Ishikawa (cell line): ENCODE results near the gene NR2F2.

ENCODE experiments used
- CEBPB ChIP-seq: IDR thresholded peaks from 2 replicates; pipeline ENCODE4 v1.6.1; 2012
- CREB1 ChIP-seq: IDR thresholded peaks from 2 replicates; pipeline ENCODE4 v1.6.1; 2012; ENCODE audit warnings: low read depth
- MAX ChIP-seq: IDR thresholded peaks from 2 replicates; pipeline ENCODE4 v1.6.1; 2012
- NFIC ChIP-seq: IDR thresholded peaks from 2 replicates; pipeline ENCODE4 v1.6.1; 2012
- RAD21 ChIP-seq: IDR thresholded peaks from 2 replicates; pipeline ENCODE4 v1.6.1; 2012; ENCODE audit warnings: low read depth
- TAF1 ChIP-seq: IDR thresholded peaks from 2 replicates; pipeline ENCODE4 v1.6.1; 2012; ENCODE audit warnings: low read depth, mild to moderate bottlenecking
- TF ChIP-seq, protein P1 (sequence below): IDR thresholded peaks from 2 replicates; pipeline ENCODE4 v1.6.1; 2012

DNA sequence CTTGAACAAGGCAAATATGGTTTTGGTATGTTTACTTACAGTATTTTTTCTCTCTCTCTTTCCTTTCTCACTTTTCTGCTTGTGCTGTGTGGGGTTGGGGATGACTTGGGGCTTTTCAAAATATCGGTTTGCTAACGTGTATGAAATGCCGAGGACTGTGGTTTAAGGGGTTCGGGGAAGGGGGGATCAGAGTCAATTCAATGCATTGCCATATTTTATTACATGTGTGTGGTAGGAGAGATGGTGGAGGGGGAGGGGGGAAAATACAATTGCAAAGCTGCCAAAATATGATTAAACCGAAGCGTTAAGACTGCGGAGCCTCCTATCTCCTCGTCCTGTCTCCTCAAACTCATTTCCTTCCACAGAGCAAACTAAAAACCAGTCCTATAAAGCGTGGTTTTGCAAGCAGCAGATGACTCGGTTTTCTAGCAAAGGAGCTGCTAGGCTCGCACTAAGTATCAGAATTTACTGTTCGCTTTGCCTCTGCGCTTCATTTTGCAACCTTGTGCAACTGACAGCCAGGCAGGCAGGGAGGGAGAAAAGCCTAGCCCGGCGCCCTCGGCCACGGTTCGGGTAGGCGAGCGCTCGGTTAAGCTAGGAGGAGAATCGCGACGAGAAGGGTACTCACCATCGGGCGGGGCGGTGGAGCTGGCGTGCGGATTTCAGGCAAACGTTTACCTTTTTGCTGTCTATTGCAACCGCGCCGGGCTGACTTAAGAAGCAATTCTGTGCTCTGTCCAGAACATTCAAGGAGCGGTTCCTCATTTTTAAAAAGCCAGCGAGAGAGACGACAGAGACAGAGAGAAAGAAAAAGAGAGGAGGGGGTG lies 4.0 kb upstream of the NR2F2 start:
- no peak for TF ChIP-seq RAD21
- no peak for TF ChIP-seq NFIC
- TF ChIP-seq TAF1: no peak
- no peak for TF ChIP-seq CEBPB
- no peak for TF ChIP-seq CREB1
- TF ChIP-seq, protein P1, sequence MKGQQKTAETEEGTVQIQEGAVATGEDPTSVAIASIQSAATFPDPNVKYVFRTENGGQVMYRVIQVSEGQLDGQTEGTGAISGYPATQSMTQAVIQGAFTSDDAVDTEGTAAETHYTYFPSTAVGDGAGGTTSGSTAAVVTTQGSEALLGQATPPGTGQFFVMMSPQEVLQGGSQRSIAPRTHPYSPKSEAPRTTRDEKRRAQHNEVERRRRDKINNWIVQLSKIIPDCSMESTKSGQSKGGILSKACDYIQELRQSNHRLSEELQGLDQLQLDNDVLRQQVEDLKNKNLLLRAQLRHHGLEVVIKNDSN: no peak
- no peak for TF ChIP-seq MAX
